Stimulated activated CD4-positive, alpha-beta T cell treated with anti-CD3 and anti-CD28 coated beads, Interleukin-15, amount 100 ng/mL, for 1 hour (primary cell): ENCODE data around the gene UBE2G1.
"Not testable (repeated sequence)": the region's sequence is repeated elsewhere in the genome, so short reads cannot be mapped to it uniquely, and the experiment has no call there.

ENCODE experiments used
- DNase-seq, 2 donors: peaks; one replicate each; pipeline ENCODE4 v3.0.0-alpha.2; 2020; ENCODE audit warnings: low read depth in 1 of 2, low spot score in 1 of 2

Gene UBE2G1

GRCh38 chr17:4366327-4367063 is at the start of gene UBE2G1:
Gene UBE2G1 (minus strand): TSS chr17:4366675. CDS start chr17:4366316, 359 bp downstream.
- DNase-seq, result peak; percentile 99 to 100

- peak; percentile 82 to 85 for DNase-seq
Observed at GRCh38 chr17:4412933-4413831, 46.7 kb upstream of the UBE2G1 start.

GRCh38 chr17:4411201-4411600 is 44.7 kb upstream of the UBE2G1 start:
- DNase-seq, result no peak

GRCh38 chr17:4409659-4410058 is 43.2 kb upstream of the UBE2G1 start:
- DNase-seq, result no peak

- DNase-seq, result no peak
Observed at GRCh38 chr17:4407851-4408250, 41.4 kb upstream of the UBE2G1 start.

- DNase-seq, result no peak
Observed at GRCh38 chr17:4407216-4407615, 40.7 kb upstream of the UBE2G1 start.

GRCh38 chr17:4406386-4406785 is 39.9 kb upstream of the UBE2G1 start:
- DNase-seq, result no peak

- DNase-seq, result no peak
Observed at GRCh38 chr17:4405699-4406098, 39.2 kb upstream of the UBE2G1 start.

GRCh38 chr17:4405038-4405669 is 38.7 kb upstream of the UBE2G1 start:
- no peak for DNase-seq

- no peak for DNase-seq
Observed at GRCh38 chr17:4397840-4398239, 31.4 kb upstream of the UBE2G1 start.

GRCh38 chr17:4395111-4395478 is 28.6 kb upstream of the UBE2G1 start:
- DNase-seq, result no peak

GRCh38 chr17:4394208-4395110 is 28.0 kb upstream of the UBE2G1 start:
- no peak for DNase-seq

GRCh38 chr17:4393806-4394205 is 27.3 kb upstream of the UBE2G1 start:
- DNase-seq, result no peak

- no peak for DNase-seq
Observed at GRCh38 chr17:4389079-4389478, 22.6 kb upstream of the UBE2G1 start.

GRCh38 chr17:4387137-4387536 is 20.7 kb upstream of the UBE2G1 start:
- DNase-seq, result no peak

- DNase-seq, result no peak
Observed at GRCh38 chr17:4386406-4386805, 19.9 kb upstream of the UBE2G1 start.

- DNase-seq, result no peak
Observed at GRCh38 chr17:4381690-4382671, 15.5 kb upstream of the UBE2G1 start.

- no peak for DNase-seq
Observed at GRCh38 chr17:4378626-4379025, 12.2 kb upstream of the UBE2G1 start.

GRCh38 chr17:4377247-4377646 is 10.8 kb upstream of the UBE2G1 start:
- DNase-seq, result not testable (repeated sequence)
